Lung (tissue), 12 donors: ENCODE measurements around the gene MMP17. TPM values are rescaled to one million over a fixed set of nuclear protein-coding genes. Genes with fewer than 3 reads are reported as not detected.
A peak's percentile ranks its signal among the peaks of the same experiment; 100 is the strongest.

Experiments
- ATAC-seq: fragments of 200-7000 bp; cut with Tn5 transposase; one replicate; pipeline ENCODE4 v1.9.1; 2020; ENCODE audit warnings: moderate number of reproducible peaks; ENCODE audit not compliant: insufficient read depth, low FRiP score
- DNase-seq, 3 donors: peaks; one replicate each; pipeline ENCODE4 v3.0.0-alpha.2; 2013 to 2017
- H3K27ac ChIP-seq, 2 donors: one replicate each; pipeline ENCODE4 v1.5.1; 2013; ENCODE audit warnings: mild to moderate bottlenecking in 2 of 2, moderate library complexity in 2 of 2, control low read depth in 1 of 2, inconsistent platforms in 1 of 2, low read depth in 1 of 2, low read length in 1 of 2
- H3K27me3 ChIP-seq, 3 donors: one replicate each; pipeline ENCODE4 v1.5.1; 2013; ENCODE audit warnings: low read length in 2 of 3; ENCODE audit not compliant: control insufficient read depth in 3 of 3, insufficient read depth in 3 of 3
- H3K36me3 ChIP-seq, 4 donors: one replicate each; pipeline ENCODE4 v1.5.1; 2013; ENCODE audit warnings: low read length in 4 of 4, mild to moderate bottlenecking in 1 of 4, moderate library complexity in 1 of 4; ENCODE audit not compliant: control insufficient read depth in 4 of 4, insufficient read depth in 4 of 4
- H3K4me1 ChIP-seq, 5 donors: one replicate each; pipeline ENCODE4 v1.5.1; 2013; ENCODE audit warnings: low read length in 5 of 5, mild to moderate bottlenecking in 2 of 5, moderate library complexity in 1 of 5; ENCODE audit not compliant: control insufficient read depth in 5 of 5, insufficient read depth in 5 of 5
- H3K4me3 ChIP-seq: one replicate; pipeline ENCODE4 v1.5.1; 2013; ENCODE audit warnings: mild to moderate bottlenecking, control low read depth, moderate library complexity
- H3K9ac ChIP-seq, 2 donors: one replicate each; pipeline ENCODE4 v1.5.1; 2013; ENCODE audit warnings: low read length in 2 of 2, control low read depth in 1 of 2; ENCODE audit not compliant: insufficient read depth in 1 of 2
- H3K9me3 ChIP-seq, 4 donors: one replicate each; pipeline ENCODE4 v1.5.1; 2013; ENCODE audit warnings: low read length in 3 of 4, mild to moderate bottlenecking in 1 of 4, moderate library complexity in 1 of 4; ENCODE audit not compliant: control insufficient read depth in 4 of 4, insufficient read depth in 3 of 4
- CTCF ChIP-seq: IDR thresholded peaks from 2 replicates; pipeline ENCODE4 v1.5.1; 2012; ENCODE audit warnings: mild to moderate bottlenecking; ENCODE audit errors: control extremely low read depth, extremely low read depth
- whole genome bisulfite sequencing, 2 donors: extraction: QIAGEN DNeasy Blood & Tissue Kit; methylation state at CpG; one replicate each; pipeline ENCODE4 v1.1.7; 2013; 5-methylcytosine and 5-hydroxymethylcytosine counted together
- polyA plus RNA-seq, 2 donors: library from polyadenylated mRNA; stranded (reverse); fragments of 200-250 nt; gene quantifications; one replicate each; pipeline ENCODE4 v1.2.1, GENCODE V29; 2013
- total RNA-seq, 2 donors: library from RNA; depleted of rRNA in 1 of 2; stranded (reverse); fragments of >200 nt in 1 of 2; gene quantifications; one replicate each; pipeline ENCODE4 v1.2.1, GENCODE V29; 2014 to 2021
- donor health status: control.
- donor health status: control.
- donor health status: Bipolar disorder and iron deficiency.
- donor health status: healthy.
- donor health status: DM: yes; HTN: yes; CAD: no.

Gene MMP17
- total and polyA plus RNA-seq, 4 donors: 1.7 to 5.6 (median 3.9) TPM

- Histone ChIP-seq H3K9me3 (peaks cover 0 to 4% (median 0%) of the 10 kb centered on the region in 4 donors), H3K27me3 (no peaks in the 10 kb centered on the region), H3K4me1 (no peaks in the 10 kb centered on the region), H3K36me3 (peaks cover 24 to 49% (median 38%) of the 10 kb centered on the region in 4 donors), H3K9ac (no peak overlapping the region), H3K4me3 (no peak overlapping the region), H3K27ac (no peak overlapping the region)
- TF ChIP-seq CTCF: no peak
- peak; percentile 27 for ATAC-seq
- 92 to 95% methylated on average over 15 of the region's 15 CpGs for WGBS, 2 donors
- DNase-seq: no peak
These were observed 41.9 kb upstream of the MMP17 start for GRCh38 chr12:131786331-131786730.

DNA sequence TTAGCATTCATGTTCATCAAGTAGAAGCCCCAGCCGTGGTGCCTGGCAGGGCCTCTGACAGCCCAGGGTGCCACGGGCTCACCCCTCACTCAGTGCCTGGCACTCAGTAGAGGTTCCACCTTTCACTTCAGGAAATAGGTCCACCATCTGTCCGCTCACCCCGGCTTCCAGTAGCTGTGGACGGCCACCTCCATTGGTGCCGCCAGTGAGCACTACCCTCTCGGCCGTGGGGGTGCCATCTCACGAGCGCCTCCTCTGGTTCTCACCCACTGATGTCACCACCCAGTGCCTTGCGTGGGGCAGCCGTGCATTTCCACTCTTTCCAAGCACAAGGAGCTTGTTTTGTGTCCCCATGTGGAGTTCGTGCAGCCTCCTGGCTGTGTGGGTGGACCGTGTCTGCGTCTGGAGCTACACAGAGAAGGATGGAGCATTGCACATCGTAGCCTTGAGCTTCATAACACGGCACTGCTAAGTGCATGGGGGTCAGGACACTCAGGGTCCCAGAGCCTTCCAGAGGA, 41.0 kb upstream of the MMP17 start:
- DNase-seq: no peak
- no peak overlapping the region for H3K9ac ChIP-seq
- H3K27ac ChIP-seq: no peak overlapping the region
- TF ChIP-seq CTCF: no peak
- H3K27me3 ChIP-seq: no peaks in the 10 kb centered on the region
- peaks cover 21 to 55% (median 42%) of the 10 kb centered on the region in 4 donors for H3K36me3 ChIP-seq
- no peak overlapping the region for H3K4me3 ChIP-seq
- 94 to 96% methylated on average over 17 of the region's 17 CpGs for WGBS, 2 donors
- H3K9me3 ChIP-seq: peaks cover 0 to 4% (median under 1%) of the 10 kb centered on the region in 4 donors
- no peak for ATAC-seq
- no peaks in the 10 kb centered on the region for H3K4me1 ChIP-seq

- H3K27ac ChIP-seq: no peak overlapping the region
- no peak for TF ChIP-seq CTCF
- H3K36me3 ChIP-seq: peaks cover 24 to 58% (median 43%) of the 10 kb centered on the region in 4 donors
- H3K9ac ChIP-seq: no peak overlapping the region
- H3K4me3 ChIP-seq: no peak overlapping the region
- peaks cover 0 to 4% (median under 1%) of the 10 kb centered on the region in 4 donors for H3K9me3 ChIP-seq
- DNase-seq (no peak), ATAC-seq (no peak)
- H3K27me3 ChIP-seq: no peaks in the 10 kb centered on the region
- no peaks in the 10 kb centered on the region for H3K4me1 ChIP-seq
- 94 to 96% methylated on average over 11 of the region's 11 CpGs for WGBS, 2 donors
These were observed 40.1 kb upstream of the MMP17 start for GRCh38 chr12:131788070-131788469.

DNA sequence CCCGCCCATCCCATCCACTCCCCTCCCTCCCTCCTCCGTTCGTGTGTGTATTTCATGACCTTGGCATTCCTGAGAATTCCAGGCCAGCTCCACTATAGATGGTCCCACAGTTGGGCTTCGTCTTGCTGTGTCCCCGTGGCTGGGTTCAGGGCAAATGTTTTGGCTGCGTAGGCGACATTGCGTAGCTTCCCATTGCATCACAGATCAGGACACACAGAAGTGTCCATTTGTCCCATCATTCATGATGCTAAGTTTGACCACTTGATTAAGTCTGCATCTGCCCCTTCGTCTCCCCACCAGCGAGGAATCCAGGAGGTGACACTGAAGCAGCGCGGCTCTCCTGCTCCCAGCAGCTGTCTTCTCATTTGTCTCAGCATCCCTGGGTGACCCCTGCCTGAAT, 38.6 kb upstream of the MMP17 start:
- Histone ChIP-seq H3K36me3 (peaks cover 26 to 58% (median 45%) of the 10 kb centered on the region in 4 donors), H3K9ac (no peak overlapping the region), H3K27me3 (no peaks in the 10 kb centered on the region), H3K4me1 (no peaks in the 10 kb centered on the region), H3K27ac (no peak overlapping the region), H3K4me3 (no peak overlapping the region), H3K9me3 (peaks cover 0 to 4% (median under 1%) of the 10 kb centered on the region in 4 donors)
- DNase-seq (no peak), ATAC-seq (no peak)
- 85 to 93% methylated on average over 12 of the region's 12 CpGs for WGBS, 2 donors
- no peak for TF ChIP-seq CTCF
